GM23338 (cell line): ENCODE results near the gene TAS2R19. TPM values are rescaled to one million over a fixed set of nuclear protein-coding genes. Genes with fewer than 3 reads are reported as not detected.

Experiments used
- ATAC-seq: fragments of 200-7000 bp; cut with Tn5 transposase; 3 replicates; pipeline ENCODE4 v1.9.1; 2020
- DNase-seq: peaks from one replicate; pipeline ENCODE4 v3.0.0-alpha.2; 2015; ENCODE audit warnings: low spot score
- H2AFZ ChIP-seq: fragments of 200-600 bp; sonication (generic); 2 replicates; pipeline ENCODE4 v1.8.0; 2016; ENCODE audit warnings: antibody characterized with exemption, mild to moderate bottlenecking, moderate library complexity
- H3F3A ChIP-seq: fragments of 200-600 bp; sonication (generic); replicated peaks from 2 replicates; pipeline ENCODE4 v1.8.0; 2017; ENCODE audit warnings: antibody characterized with exemption, mixed run types, low read depth
- H3K27ac ChIP-seq: fragments of 200-600 bp; sonication (generic); 2 replicates; pipeline ENCODE4 v1.6.1; 2016; ENCODE audit warnings: low read depth
- H3K27me3 ChIP-seq: fragments of 200-600 bp; sonication (generic); 2 replicates; pipeline ENCODE4 v1.8.0; 2016; ENCODE audit warnings: mild to moderate bottlenecking, mixed run types, moderate library complexity; ENCODE audit not compliant: insufficient read depth
- H3K36me3 ChIP-seq: fragments of 200-600 bp; sonication (generic); 2 replicates; pipeline ENCODE4 v1.8.0; 2016; ENCODE audit warnings: mild to moderate bottlenecking; ENCODE audit not compliant: insufficient read depth
- H3K4me1 ChIP-seq: fragments of 200-600 bp; sonication (generic); 2 replicates; pipeline ENCODE4 v1.8.0; 2016; ENCODE audit warnings: mild to moderate bottlenecking, moderate library complexity; ENCODE audit not compliant: insufficient read depth
- H3K4me2 ChIP-seq: fragments of 200-600 bp; sonication (generic); 2 replicates; pipeline ENCODE4 v1.7.1; 2017; ENCODE audit warnings: mixed run types
- H3K4me3 ChIP-seq: fragments of 200-600 bp; sonication (generic); 2 replicates; pipeline ENCODE4 v1.6.1; 2016; ENCODE audit warnings: mixed run types
- H3K79me2 ChIP-seq: fragments of 200-600 bp; sonication (generic); replicated peaks from 2 replicates; pipeline ENCODE4 v1.8.0; 2017; ENCODE audit warnings: mild to moderate bottlenecking; ENCODE audit not compliant: insufficient read depth
- H3K9me2 ChIP-seq: fragments of 200-600 bp; sonication (generic); 2 replicates; pipeline ENCODE4 v1.8.0; 2017; ENCODE audit not compliant: insufficient read depth
- H4K20me1 ChIP-seq: fragments of 200-600 bp; sonication (generic); replicated peaks from 2 replicates; pipeline ENCODE4 v1.8.0; 2017; ENCODE audit warnings: mild to moderate bottlenecking; ENCODE audit not compliant: insufficient read depth
- H3K27ac Mint-ChIP-seq: 2 replicates; pipeline ENCODE4 v1.8.0; 2020; ENCODE audit warnings: inconsistent platforms, mild to moderate bottlenecking, moderate library complexity, mixed read lengths
- H3K27me3 Mint-ChIP-seq: 3 replicates; pipeline ENCODE4 v1.8.0; 2022; ENCODE audit warnings: low read depth, mild to moderate bottlenecking, moderate library complexity, mixed read lengths, inconsistent platforms; ENCODE audit not compliant: insufficient read depth, poor library complexity
- H3K36me3 Mint-ChIP-seq: 3 replicates; pipeline ENCODE4 v1.8.0; 2021; ENCODE audit warnings: low read depth, mild to moderate bottlenecking, inconsistent platforms, moderate library complexity, mixed read lengths
- H3K4me1 Mint-ChIP-seq: 3 replicates; pipeline ENCODE4 v1.8.0; 2020; ENCODE audit warnings: mild to moderate bottlenecking, inconsistent platforms, mixed read lengths
- H3K4me3 Mint-ChIP-seq: 3 replicates; pipeline ENCODE4 v1.8.0; 2021; ENCODE audit warnings: moderate library complexity, mild to moderate bottlenecking, inconsistent platforms, mixed read lengths
- H3K9me3 Mint-ChIP-seq: 3 replicates; pipeline ENCODE4 v1.8.0; 2020; ENCODE audit warnings: moderate library complexity, mild to moderate bottlenecking, inconsistent platforms, mixed read lengths
- CREB1 ChIP-seq: fragments of 250-450 bp; sonication (Bioruptor Pico); IDR thresholded peaks from 2 replicates; pipeline ENCODE4 v1.5.0; 2020; ENCODE audit warnings: low read depth, mild to moderate bottlenecking, moderate library complexity
- CTCF ChIP-seq, 2 experiments: fragments of 200-600 bp in 1 of 2; sonication (generic) in 1 of 2; conservative IDR thresholded peaks; 2 replicates each; pipeline versions ENCODE4 v1.5.1 to v1.6.1; 2016 to 2017; ENCODE audit warnings: antibody characterized with exemption in 2 of 2, low read depth in 2 of 2, mild to moderate bottlenecking in 2 of 2, moderate library complexity in 1 of 2
- ETS1 ChIP-seq: IDR thresholded peaks from 2 replicates; pipeline ENCODE4 v1.6.1; 2016; ENCODE audit warnings: antibody characterized with exemption
- EZH2 ChIP-seq: fragments of 200-600 bp; sonication (generic); IDR thresholded peaks from one replicate; pipeline ENCODE4 v1.8.0; 2017; ENCODE audit warnings: antibody characterized with exemption, mild to moderate bottlenecking, low read depth; ENCODE audit not compliant: unreplicated experiment
- EZH2phosphoT487 ChIP-seq: fragments of 200-600 bp; sonication (generic); IDR thresholded peaks from one replicate; pipeline ENCODE4 v1.8.1; 2018; ENCODE audit warnings: antibody characterized with exemption; ENCODE audit not compliant: unreplicated experiment
- JUNB ChIP-seq: IDR thresholded peaks from one replicate; pipeline ENCODE4 v1.6.1; 2016; ENCODE audit warnings: antibody characterized with exemption; ENCODE audit not compliant: unreplicated experiment
- NANOG ChIP-seq: IDR thresholded peaks from 2 replicates; pipeline ENCODE4 v1.6.1; 2016; ENCODE audit warnings: antibody characterized with exemption, borderline replicate concordance
- POLR2AphosphoS5 ChIP-seq: IDR thresholded peaks from 2 replicates; pipeline ENCODE4 v1.6.1; 2016; ENCODE audit warnings: antibody characterized with exemption, low read depth
- REST ChIP-seq: IDR thresholded peaks from one replicate; pipeline ENCODE4 v1.6.1; 2018; ENCODE audit warnings: antibody characterized with exemption; ENCODE audit not compliant: unreplicated experiment
- STAT1 ChIP-seq: IDR thresholded peaks from one replicate; pipeline ENCODE4 v1.6.1; 2016; ENCODE audit warnings: antibody characterized with exemption; ENCODE audit not compliant: unreplicated experiment
- ZNF114 ChIP-seq: fragments of 250-450 bp; sonication (Bioruptor Pico); IDR thresholded peaks from 2 replicates; pipeline ENCODE4 v1.5.0; 2020; ENCODE audit warnings: mild to moderate bottlenecking, moderate library complexity
- ZNF331 ChIP-seq: fragments of 250-450 bp; sonication (Bioruptor Pico); IDR thresholded peaks from 2 replicates; pipeline ENCODE4 v1.5.0; 2020; ENCODE audit warnings: low read depth, mild to moderate bottlenecking, moderate library complexity
- polyA plus RNA-seq: library from polyadenylated mRNA; unstranded; fragments of >200 nt; fragmentation: Nextera tagmentation; extraction: Ambion mirVana; gene quantifications from 2 replicates; pipeline ENCODE4 v1.2.1, GENCODE V29; 2016
- total RNA-seq: library from RNA; depleted of rRNA; stranded (reverse); fragments of >200 nt; shearing (Covaris generic); gene quantifications from 2 replicates; pipeline ENCODE4 v1.2.3, GENCODE V29; 2014

Gene TAS2R19
- total and polyA plus RNA-seq, 2 experiments from 2014 or later = 0.21 to 8.6 TPM

GRCh38 chr12:11071414-11071813 is 49.0 kb upstream of the TAS2R19 start:
- Histone ChIP-seq H3K27ac (no peak overlapping the region), H3K4me3 (no peak overlapping the region), H3K4me1 (no peaks in the 10 kb centered on the region), H4K20me1 (peaks cover 4% of the 10 kb centered on the region), H3K79me2 (peaks cover 7% of the 10 kb centered on the region; the same call in 1 of the 2 replicates), H3K4me2 (no peak overlapping the region; the same call in 1 of the 2 replicates), H3K36me3 (no peaks in the 10 kb centered on the region), H3F3A (no peaks in the 10 kb centered on the region), H3K9me2 (no peaks in the 10 kb centered on the region), H2AFZ (no peak overlapping the region), H3K27me3 (no peaks in the 10 kb centered on the region)
- no peak for TF ChIP-seq ETS1
- peak; percentile 82 for TF ChIP-seq NANOG
- Mint-ChIP-seq H3K36me3 (0 out of 3 replicates have a peak, but pooled peaks cover 3% of the 10 kb centered on the region), H3K27me3 (peaks cover 1% of the 10 kb centered on the region), H3K4me1 (peaks cover 15% of the 10 kb centered on the region; the same call in 2 of the 3 replicates), H3K9me3 (no peaks in the 10 kb centered on the region; the same call in 2 of the 3 replicates), H3K4me3 (no peak overlapping the region), H3K27ac (no peak overlapping the region)
- ATAC-seq = peak; percentile 88
- DNase-seq = peak; percentile 66

GRCh38 chr12:11070999-11071398 is 48.6 kb upstream of the TAS2R19 start:
- Histone ChIP-seq H2AFZ (no peak overlapping the region), H4K20me1 (peaks cover 4% of the 10 kb centered on the region), H3F3A (no peaks in the 10 kb centered on the region), H3K9me2 (no peaks in the 10 kb centered on the region), H3K4me3 (no peak overlapping the region), H3K4me2 (no peak overlapping the region; the same call in 1 of the 2 replicates), H3K79me2 (peaks cover 7% of the 10 kb centered on the region; the same call in 1 of the 2 replicates), H3K36me3 (no peaks in the 10 kb centered on the region), H3K27me3 (no peaks in the 10 kb centered on the region), H3K27ac (no peak overlapping the region), H3K4me1 (no peaks in the 10 kb centered on the region)
- no peak overlapping the region for H3K27ac Mint-ChIP-seq
- DNase-seq = no peak
- H3K9me3 Mint-ChIP-seq = no peaks in the 10 kb centered on the region; the same call in 2 of the 3 replicates
- H3K36me3 Mint-ChIP-seq = 0 out of 3 replicates have a peak, but pooled peaks cover 3% of the 10 kb centered on the region
- no peak for ATAC-seq
- peaks cover 1% of the 10 kb centered on the region for H3K27me3 Mint-ChIP-seq
- H3K4me3 Mint-ChIP-seq = no peak overlapping the region
- peaks cover 15% of the 10 kb centered on the region; the same call in 2 of the 3 replicates for H3K4me1 Mint-ChIP-seq
- TF ChIP-seq CTCF (conservative IDR thresholded peaks at IDR 0.05; ENCODE audit: low read depth in 2 of 2) (no peak), CREB1 (CRISPR knock-in tag) (no peak), EZH2 (no peak), ZNF331 (CRISPR knock-in tag) (no peak), STAT1 (no peak), ZNF114 (CRISPR knock-in tag) (no peak), ETS1 (no peak), REST (no peak), POLR2AphosphoS5 (no peak), EZH2phosphoT487 (no peak), NANOG (no peak), JUNB (no peak)
